GM20431 (cell line): ENCODE data around the gene CASP2.
"Not testable (repeated sequence)": the region's sequence is repeated elsewhere in the genome, so short reads cannot be mapped to it uniquely, and the experiment has no call there.

Experiments
- in situ Hi-C: fragments of 300-500 bp; cut with MseI, MboI; formaldehyde crosslinking; loops from one replicate; pipeline ENCODE4 v1.15.0; 2020; ENCODE audit warnings: low sequenced_read_pairs; ENCODE audit not compliant: unreplicated experiment

CASP2 gene

DNA sequence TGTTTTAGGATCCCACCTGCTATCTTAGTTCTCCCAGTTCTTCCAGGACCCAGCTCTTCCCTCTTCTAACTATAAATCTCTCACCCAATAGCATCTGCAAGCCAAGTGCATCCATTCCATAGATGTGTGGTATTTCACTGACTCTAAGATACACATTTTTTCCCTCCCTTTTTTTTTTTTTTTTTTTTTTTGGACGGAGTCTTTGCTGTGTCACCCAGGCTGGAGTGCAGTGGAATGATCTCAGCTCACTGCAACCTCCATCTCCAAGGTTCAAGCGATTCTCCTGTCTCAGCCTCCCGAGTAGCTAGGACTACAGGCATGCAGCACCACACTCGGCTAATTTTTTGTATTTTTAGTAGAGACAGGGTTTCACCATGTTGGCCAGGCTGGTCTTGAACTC, 1.7 kb downstream of the CASP2 start:
- in situ Hi-C loops = not testable (repeated sequence)

DNA sequence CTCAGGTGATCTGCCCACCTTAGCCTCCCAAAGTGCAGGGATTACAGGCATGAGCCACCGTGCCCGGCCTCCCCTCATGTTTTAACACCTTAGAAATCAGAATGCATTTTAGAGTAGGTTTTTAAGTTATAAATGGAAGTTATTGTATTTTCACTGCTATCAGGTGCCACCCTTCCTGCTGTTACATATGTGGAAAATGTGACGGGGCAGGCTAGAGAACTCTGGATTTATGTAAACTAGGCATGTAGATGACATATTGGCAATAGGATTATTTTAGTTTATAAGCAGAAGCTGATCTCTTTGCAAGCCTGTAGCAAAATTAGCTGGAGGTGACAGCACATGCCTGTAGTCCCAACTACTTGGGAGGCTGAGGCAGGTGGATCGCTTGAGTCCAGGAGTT, 2.1 kb downstream of the CASP2 start:
- in situ Hi-C loops = no loop called here

DNA sequence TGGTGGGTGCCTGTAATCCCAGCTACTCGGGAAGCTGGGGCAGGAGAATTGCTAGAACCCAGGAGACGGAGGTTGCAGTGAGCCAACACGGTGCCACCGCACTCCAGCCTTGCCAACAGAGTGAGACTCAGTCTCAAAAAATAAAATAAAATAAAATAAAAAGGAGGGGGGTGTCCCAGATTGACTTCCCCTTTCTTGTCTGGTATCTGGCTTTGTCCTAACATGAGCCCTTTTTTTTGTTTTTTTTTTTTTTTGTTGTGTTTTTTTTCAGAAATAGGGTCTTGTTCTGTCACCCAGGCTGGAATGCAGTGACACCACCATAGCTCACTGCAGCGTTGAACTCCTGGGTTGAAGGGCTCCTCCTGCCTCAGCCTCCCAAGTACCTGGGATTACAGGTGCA, 4.7 kb downstream of the CASP2 start:
- in situ Hi-C loops = no loop called here

DNA sequence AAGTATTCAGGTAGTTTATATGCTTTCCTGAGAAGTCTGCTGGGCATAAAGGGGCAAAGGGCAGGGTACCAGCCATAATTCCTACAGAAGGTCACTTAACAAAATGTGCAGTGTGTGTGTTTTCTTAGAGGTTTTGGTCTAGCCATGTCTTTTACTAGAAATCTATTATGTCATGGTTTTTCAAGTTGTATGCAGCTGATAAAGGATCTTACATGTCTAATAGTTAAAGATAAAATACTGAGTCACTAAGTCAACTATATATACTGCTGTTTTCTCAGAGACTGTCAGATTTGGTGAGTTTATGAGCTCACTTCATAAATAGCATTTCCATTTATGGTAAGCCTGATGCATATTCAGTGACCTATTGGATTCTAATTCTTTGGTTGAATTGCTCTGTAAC, 7.7 kb downstream of the CASP2 start:
- in situ Hi-C loops = no loop called here

DNA sequence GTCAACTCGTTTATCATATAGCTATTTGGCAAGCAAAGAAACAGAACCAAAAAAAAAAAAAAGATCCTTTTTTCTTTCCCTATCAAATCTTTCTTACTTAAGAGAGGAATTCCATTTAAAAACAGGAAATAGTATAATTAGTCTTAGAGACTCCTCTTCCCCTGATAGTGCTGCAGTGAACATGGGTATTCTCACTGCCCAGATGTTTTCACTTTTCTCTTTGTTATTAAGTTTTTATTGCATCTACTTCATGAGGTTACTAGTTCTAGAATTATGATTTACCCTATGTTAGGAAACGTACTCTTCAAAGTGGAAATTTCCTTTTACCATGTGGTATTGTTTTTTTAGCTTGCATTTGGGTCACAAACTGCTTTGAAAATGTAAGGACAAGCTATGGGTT, 8.5 kb downstream of the CASP2 start:
- in situ Hi-C loops = no loop called here

DNA sequence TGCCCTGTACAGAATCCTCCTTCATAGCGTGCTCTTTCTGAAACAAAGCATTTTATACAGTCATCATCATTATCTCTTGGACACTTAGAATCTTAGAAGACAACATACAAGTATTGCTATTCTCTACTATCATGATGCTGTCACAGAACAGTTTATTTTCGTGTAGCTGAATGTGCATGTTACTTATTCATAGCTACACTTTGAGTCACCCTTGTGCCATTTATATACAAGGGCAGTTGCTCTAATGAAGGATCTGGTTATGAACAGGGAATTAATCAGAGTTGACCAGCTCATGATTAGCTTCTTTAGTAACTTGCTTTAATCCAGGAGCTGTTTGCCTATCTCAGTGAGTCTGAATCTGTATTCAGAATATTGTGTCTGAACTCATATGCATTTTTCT, 11.2 kb downstream of the CASP2 start:
- in situ Hi-C loops = no loop called here

DNA sequence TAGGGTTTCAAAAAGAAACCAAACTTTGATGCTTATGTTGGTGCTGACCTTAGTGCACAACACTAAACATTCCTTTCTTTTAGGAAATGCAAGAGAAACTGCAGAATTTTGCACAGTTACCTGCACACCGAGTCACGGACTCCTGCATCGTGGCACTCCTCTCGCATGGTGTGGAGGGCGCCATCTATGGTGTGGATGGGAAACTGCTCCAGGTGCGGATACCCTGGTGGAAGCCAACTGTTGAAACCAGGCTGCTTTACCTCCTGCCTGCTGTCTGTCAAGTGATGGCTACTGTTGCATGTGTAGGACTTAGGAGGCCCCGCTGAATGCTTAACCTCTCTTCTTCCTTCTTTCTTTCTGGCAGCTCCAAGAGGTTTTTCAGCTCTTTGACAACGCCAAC, 11.7 kb downstream of the CASP2 start:
- in situ Hi-C loops = no loop called here

DNA sequence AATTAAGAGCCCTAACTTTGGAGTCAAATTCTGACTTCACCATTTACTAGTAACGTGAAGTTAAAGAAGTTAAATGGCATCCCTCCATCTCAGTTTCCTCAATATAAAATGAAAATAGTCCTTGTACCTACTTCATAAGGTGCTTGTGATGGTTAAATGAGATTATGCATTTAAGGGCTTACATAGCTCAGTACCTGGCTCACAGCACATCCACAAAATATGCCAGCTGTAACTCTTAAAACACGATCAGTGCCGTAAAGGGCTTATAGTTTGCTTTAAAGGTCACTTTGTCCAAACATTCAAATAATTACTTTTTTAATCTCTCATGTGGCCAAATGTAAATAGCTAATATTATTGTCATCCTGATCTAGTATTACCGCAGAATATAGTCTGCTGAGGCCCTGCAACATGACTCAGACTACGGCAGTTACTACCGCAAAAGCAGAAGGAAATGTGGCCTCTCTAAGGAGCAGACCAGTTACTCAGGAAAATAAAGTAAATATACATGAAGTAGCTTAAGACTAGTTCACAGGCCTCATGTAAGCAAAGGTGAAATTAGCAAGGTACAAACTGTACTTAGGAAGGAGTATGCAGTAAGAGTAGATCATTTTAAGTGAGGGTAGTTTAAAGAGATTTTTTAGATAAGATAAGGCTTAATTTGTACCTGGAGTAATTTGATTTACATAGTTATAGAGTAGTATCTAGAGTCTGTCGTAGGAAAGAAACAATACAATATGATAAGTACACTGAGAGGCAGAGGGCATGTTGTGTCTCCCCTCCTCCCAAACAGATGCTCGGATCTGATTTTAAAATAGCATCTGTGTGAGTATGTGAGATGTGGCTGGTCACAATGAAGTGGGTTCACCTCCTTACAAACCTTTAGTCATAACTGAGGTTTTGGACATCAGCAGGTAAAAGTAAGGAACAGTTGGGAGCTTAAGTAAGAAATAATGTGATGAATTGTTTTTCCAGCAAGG, 13.1 kb downstream of the CASP2 start:
- in situ Hi-C loops = no loop called here

DNA sequence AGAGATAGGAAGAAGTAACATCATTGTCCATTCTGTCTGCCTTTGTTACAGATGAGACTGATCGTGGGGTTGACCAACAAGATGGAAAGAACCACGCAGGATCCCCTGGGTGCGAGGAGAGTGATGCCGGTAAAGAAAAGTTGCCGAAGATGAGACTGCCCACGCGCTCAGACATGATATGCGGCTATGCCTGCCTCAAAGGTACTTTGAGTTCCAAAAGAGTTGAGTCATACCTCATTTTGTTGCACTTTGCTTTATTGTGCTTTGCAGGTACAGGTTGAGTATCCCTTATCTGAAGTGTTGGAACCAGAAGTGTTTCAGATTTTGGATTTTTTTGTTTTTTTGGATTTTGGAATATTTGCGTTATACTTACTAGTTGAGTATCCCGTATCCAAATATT, 15.6 kb downstream of the CASP2 start:
- in situ Hi-C loops = no loop called here

DNA sequence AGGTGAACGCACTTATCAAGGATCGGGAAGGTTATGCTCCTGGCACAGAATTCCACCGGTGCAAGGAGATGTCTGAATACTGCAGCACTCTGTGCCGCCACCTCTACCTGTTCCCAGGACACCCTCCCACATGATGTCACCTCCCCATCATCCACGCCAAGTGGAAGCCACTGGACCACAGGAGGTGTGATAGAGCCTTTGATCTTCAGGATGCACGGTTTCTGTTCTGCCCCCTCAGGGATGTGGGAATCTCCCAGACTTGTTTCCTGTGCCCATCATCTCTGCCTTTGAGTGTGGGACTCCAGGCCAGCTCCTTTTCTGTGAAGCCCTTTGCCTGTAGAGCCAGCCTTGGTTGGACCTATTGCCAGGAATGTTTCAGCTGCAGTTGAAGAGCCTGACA, 16.8 kb downstream of the CASP2 start:
- in situ Hi-C loops = no loop called here

DNA sequence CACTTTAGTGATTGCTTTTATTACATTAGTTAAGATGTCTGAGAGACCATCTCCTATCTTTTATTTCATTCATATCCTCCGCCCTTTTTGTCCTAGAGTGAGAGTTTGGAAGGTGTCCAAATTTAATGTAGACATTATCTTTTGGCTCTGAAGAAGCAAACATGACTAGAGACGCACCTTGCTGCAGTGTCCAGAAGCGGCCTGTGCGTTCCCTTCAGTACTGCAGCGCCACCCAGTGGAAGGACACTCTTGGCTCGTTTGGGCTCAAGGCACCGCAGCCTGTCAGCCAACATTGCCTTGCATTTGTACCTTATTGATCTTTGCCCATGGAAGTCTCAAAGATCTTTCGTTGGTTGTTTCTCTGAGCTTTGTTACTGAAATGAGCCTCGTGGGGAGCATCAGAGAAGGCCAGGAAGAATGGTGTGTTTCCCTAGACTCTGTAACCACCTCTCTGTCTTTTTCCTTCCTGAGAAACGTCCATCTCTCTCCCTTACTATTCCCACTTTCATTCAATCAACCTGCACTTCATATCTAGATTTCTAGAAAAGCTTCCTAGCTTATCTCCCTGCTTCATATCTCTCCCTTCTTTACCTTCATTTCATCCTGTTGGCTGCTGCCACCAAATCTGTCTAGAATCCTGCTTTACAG, 17.4 kb downstream of the CASP2 start:
- in situ Hi-C loops = no loop called here

DNA sequence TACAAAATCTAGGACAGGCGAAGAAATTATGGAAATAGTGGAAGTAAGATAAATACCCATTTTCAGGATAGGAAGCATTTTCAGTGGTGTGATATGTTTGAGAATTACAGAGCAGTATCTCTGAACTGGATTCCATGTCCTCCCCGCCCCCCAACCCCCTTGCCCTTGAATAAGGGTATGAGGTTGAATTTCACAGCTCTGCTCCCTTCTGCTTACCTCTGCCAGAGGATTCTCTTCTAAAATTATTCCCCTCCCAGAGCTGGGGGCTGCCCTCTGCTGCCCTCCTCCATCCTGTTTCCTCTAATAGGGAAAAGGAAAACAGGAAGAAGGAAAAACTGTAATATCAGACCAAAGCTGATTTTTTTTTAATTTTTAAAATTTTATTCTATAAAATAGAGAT, 20.5 kb downstream of the CASP2 start:
- in situ Hi-C loops = no loop called here

DNA sequence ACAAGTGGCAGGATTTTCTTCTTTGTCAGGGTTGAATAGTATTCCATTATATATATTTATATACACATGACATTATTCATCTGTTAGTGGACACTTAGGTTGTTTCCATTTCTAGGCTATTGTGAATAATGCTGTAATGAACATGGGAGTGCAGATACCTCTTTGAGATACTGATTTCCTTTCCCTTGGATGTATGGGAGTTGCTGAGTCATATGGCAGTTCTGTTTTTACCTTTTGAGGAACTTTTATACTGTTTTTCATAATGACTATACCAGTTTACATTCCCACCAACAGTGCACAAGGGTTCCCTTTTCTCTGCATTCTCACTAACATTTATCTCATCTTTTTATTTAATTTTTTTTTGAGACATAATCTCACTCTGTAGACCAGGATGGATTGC, 26.0 kb downstream of the CASP2 start:
- in situ Hi-C loops = no loop called here

DNA sequence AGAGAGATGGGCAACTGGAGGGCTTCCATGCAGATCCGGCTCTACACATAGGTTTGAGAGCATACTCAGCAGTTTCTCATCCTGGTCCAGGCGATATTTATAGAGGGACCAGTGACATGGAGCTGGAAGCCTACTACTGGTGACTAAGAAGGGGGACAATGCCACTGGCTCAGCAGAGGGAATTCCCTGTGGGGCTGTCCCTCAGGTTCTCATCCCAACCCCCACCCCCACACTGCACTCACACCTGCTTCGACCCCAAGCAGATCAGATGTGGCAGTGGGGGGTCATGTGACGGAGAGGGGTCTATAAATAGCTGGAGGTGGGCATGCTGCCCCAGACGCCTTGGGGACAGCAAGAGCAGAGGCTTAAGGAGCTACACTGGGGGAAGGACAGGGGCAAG, 27.6 kb downstream of the CASP2 start, which contains the start of gene CLCN1:
TSS of gene CLCN1 (plus strand) at position 336 of the 400 bp plus-strand sequence. CDS start 102 bp downstream, outside the sequence.
- in situ Hi-C loops = no loop called here

DNA sequence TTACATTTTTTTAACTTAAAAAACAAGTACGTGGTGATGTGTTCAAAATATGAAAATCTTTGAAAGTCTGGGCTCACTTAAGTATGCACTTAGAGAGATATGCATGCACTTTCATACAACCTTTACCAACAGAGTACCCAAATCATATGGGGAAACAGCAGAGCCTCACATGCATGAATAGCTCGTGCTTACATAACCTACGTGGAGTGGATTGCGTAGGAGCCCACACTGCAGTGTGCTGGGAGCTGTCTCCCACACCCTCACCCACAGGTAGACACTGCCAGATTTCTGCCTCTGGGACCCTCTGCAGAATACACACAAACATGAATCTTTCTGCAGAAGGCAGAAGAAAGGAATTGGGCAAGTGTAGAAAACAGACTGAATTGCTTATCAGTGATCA, 28.3 kb downstream of the CASP2 start:
- in situ Hi-C loops = no loop called here

DNA sequence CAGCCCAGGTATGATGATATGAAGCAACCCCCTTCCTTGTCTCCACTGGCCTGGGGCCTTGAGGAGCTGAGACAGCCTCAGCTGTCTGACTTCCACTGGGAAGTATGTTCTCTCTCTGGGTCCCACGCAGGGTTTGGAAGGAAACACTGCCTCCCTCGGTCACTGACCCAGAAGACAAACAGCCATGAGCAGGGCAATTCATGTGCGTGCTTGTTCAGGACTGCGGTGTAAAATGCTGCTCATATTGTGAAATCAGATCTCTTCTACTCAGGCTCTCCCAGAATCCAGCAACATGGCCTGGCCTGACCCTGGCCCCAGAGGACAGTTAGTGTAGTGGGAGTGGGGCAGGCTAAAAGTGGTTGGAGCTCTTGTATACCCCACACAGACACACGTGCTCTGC, 30.5 kb downstream of the CASP2 start:
- in situ Hi-C loops = no loop called here

DNA sequence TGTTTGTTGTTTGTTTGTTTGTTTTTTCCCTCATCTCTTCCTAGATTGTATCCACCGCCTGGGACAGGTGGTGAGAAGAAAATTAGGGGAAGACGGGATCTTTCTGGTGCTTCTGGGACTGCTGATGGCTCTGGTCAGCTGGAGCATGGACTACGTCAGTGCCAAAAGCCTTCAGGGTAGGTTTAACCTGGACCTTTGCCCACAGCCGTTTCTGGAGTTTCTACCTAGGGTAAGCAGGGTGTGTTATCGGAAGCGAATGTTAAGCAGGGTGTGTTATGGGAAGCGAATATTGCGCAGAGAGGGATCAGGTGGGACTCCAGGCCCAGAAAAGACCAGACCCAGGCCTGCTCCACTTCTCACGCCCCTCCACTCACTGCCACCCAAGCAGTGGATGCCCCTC, 32.5 kb downstream of the CASP2 start:
- in situ Hi-C loops = no loop called here

DNA sequence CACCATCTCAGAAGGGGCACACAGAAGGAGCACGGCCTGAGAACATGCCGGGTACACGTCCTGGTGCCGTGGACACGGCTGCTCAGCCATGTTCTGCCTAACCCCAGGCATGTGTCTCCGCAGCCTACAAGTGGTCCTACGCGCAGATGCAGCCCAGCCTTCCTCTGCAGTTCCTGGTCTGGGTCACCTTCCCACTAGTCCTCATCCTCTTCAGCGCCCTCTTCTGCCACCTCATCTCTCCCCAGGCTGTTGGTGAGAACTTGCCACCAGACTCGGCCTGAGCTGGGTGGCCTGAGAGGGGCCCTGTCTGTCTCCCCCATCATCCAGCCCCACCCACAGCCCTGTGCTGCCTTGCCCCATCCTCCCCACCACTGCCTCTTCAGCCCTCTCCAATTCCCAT, 33.1 kb downstream of the CASP2 start:
- in situ Hi-C loops = no loop called here

DNA sequence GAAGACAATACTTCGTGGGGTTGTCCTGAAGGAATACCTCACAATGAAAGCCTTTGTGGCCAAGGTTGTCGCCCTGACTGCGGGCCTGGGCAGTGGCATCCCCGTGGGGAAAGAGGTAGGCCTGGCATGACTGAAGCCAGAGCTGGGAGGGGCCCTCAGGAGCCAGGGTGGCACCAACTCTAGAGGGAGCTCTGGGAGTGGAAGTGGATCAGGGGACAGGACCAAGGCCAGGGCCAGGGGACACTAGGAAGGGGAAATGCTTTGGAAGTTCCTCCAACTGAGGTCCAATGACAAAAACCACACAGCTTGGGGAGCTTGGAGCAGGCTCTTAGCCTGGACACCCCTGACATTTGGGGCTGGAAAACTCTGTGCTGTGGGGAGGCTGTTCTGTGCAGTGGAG, 33.6 kb downstream of the CASP2 start:
- in situ Hi-C loops = no loop called here

DNA sequence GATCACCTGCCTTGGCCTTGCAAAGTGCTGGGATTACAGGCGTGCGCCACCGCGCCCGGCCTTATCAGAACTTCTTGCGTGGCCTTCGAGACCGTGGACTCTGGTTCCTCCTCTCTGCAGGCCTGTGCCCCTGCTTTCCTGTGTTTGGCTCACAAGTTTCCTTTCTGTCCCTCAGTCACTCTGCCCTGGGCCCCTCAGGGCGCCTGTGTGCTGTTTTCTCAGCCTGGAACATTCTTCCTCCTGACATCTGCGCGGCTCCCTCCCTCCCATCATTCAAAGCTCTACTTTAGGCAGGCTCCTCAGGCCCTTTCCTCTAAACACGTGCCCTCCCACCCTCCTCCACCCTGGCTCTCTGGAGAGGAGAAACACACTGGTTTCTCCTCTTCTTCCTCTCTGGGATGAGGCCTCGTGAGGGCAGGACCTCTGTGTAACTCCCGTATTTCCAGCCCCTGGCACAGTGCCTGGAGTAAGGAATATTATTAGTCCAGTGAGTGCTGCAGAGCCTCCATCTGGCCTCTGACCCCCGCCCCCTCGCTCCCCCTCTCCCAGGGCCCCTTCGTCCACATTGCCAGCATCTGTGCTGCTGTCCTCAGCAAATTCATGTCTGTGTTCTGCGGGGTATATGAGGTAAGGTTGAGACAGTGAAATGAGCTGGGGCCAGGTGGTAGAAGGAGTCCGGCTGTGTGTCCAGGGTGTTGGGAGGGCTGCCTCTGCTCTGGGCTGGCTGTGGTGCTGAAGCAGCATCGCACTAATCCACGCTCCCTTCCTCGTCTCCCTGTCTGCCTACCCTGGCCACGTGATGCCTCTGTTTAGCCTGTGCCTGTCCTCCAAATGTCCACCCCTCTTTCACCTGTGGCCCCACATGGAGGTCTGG, 34.8 kb downstream of the CASP2 start:
- in situ Hi-C loops = no loop called here

DNA sequence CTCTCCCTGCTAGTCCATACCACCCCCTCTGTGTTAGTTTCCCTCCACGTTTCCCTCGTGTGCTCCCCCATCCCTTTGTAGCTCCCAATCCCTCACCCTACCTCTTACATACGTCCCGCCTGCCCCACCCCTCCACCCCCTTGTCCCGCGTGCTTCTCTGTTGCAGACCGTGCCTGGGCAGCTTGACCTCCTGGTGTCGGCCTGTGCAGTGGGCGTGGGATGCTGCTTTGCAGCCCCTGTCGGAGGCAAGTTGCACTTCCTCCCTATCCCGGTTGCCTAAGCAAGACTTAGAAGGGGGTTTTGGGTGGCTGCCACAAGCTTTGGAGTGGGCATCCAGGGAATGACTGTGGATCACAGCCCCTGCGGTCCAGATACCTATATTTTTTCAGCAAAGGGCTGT, 35.5 kb downstream of the CASP2 start:
- in situ Hi-C loops = no loop called here
